Measurements from ENCODE around the gene BCAP31.

DNA sequence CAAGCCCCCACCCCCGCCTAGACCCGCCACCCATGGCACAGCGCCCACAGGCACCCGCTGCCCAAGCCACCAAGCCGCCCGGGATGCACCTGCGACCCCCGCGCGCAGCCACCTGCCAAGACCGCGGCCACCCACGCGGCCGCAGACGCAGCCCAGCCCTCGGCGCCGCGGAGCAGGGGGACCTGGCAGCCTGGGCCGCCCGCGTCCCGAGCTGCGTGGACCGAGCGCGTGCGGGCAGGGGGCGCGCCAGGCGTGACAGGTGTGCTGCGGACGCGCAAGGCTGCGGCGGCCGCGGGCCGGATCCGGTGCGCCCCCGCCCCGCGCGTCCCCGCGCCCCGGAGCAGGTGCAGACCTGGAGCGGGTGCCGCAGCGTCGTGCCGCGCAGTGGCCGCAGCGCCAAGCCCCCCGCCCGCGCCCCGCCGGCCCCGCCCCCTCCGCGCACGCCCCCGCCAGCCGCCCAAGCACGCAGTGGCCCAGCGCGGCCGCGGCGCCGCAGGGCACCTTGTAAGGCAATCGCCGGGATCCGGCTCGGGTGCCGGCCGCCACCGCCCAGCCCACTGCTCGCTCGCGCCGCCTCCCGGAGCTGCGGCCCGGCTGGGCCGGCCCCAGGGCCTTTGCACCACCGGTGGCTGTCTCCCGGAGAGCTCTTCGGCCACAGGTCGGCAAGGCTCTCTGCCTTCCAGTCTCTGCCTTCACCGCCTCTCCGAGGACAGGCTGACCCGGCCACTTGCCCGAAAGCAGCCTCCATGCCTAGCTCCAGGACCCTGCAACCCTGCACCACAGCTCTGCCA lies 50.6 kb downstream of the BCAP31 start, which contains the start of gene PNCK:
- TF ChIP-seq TAF1 (IDR thresholded peaks at IDR 0.05; ENCODE audit: borderline replicate concordance, low read depth, low read length) (no peak), POLR2AphosphoS5 (IDR thresholded peaks at IDR 0.05; ENCODE audit: low read depth, low read length) (no peak), POLR2A (IDR thresholded peaks at IDR 0.05; ENCODE audit: low read depth, low read length) (no peak)
